ENCODE measurements around the gene RANBP17.

DNA sequence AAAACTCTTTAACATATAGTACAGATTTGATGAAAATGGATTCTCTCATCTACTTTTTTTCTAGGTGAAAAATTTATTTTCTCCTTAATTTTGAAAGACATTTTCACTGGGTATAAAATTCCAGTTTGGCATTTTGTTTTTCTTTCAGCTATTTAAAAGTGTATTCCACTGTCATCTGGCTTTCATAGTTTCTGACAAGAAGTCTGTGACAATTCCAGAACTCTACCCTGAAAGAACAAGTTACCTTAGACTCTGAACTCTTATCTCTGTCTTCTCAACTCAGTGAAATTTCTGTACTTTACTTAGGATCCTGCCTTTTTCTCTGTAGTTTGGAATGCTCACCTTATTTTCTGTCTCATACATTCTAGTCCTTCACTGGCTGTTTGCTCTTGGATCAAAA is 161.7 kb downstream of the RANBP17 start:
- TF ChIP-seq FOXK1 (CRISPR knock-in tag; IDR thresholded peaks at IDR 0.05; ENCODE audit: borderline replicate concordance) (no peak), FOXK2 (conservative IDR thresholded peaks at IDR 0.05 in 1 of 2, IDR thresholded peaks at IDR 0.05 in 1 of 2; ENCODE audit: low read depth in 2 of 2) (no peak), SRF (CRISPR knock-in tag; IDR thresholded peaks at IDR 0.05) (no peak), MAFF (IDR thresholded peaks at IDR 0.05; ENCODE audit: low read length) (no peak), RAD21 (CRISPR knock-in tag; conservative IDR thresholded peaks at IDR 0.05 in 1 of 2, IDR thresholded peaks at IDR 0.05 in 1 of 2) (no peak), ILF3 (IDR thresholded peaks at IDR 0.05; ENCODE audit: borderline replicate concordance) (no peak), CTCF (IDR thresholded peaks at IDR 0.05 in 2 of 3, conservative IDR thresholded peaks at IDR 0.05 in 1 of 3; ENCODE audit: insufficient read depth in 2 of 3, low read depth in 1 of 3, low read length in 3 of 3) (no peak), SP1 (CRISPR knock-in tag; IDR thresholded peaks at IDR 0.05) (no peak), ZNF23 (CRISPR knock-in tag; IDR thresholded peaks at IDR 0.05) (no peak), FOS (IDR thresholded peaks at IDR 0.05; ENCODE audit: extremely low read depth, insufficient read length) (no peak), FOXP1 (CRISPR knock-in tag; IDR thresholded peaks at IDR 0.05) (no peak), ZNF699 (CRISPR knock-in tag; IDR thresholded peaks at IDR 0.05; ENCODE audit: insufficient replicate concordance) (no peak), POLR2AphosphoS5 (IDR thresholded peaks at IDR 0.05; ENCODE audit: control insufficient read depth, insufficient read depth, low read depth, low read length) (no peak)

Measured in K562 (cell line).